ENCODE data around the gene KIR3DL3.

The KIR3DL3 gene

GRCh38 chr19:54727562-54727961 is 3.3 kb downstream of the KIR3DL3 start:
- no peak for TF ChIP-seq TSHZ2 (CRISPR knock-in tag; IDR thresholded peaks at IDR 0.05)
- TF ChIP-seq ZNF565 (CRISPR knock-in tag; conservative IDR thresholded peaks at IDR 0.05; ENCODE audit: low read depth): no peak
- no peak for TF ChIP-seq ISL1 (CRISPR knock-in tag; IDR thresholded peaks at IDR 0.05)
- no peak for TF ChIP-seq ARNTL (CRISPR knock-in tag; IDR thresholded peaks at IDR 0.05; ENCODE audit: borderline replicate concordance, low read depth)
- TF ChIP-seq ZNF8 (CRISPR knock-in tag; IDR thresholded peaks at IDR 0.05): no peak
- TF ChIP-seq TCF4 (CRISPR knock-in tag; IDR thresholded peaks at IDR 0.05; ENCODE audit: borderline replicate concordance): no peak
- TF ChIP-seq BACH2 (CRISPR knock-in tag; IDR thresholded peaks at IDR 0.05; ENCODE audit: borderline replicate concordance): no peak
- TF ChIP-seq OSR1 (CRISPR knock-in tag; IDR thresholded peaks at IDR 0.05): no peak
- no peak for TF ChIP-seq ESRRG (CRISPR knock-in tag; IDR thresholded peaks at IDR 0.05)
- no peak for TF ChIP-seq SNAI2 (CRISPR knock-in tag; IDR thresholded peaks at IDR 0.05)
- no peak for TF ChIP-seq GLIS3 (CRISPR knock-in tag; IDR thresholded peaks at IDR 0.05)
- no peak for TF ChIP-seq RARB (CRISPR knock-in tag; IDR thresholded peaks at IDR 0.05)
- no peak for ATAC-seq

- TF ChIP-seq SNAI2 (CRISPR knock-in tag; IDR thresholded peaks at IDR 0.05) (no peak), ZFP3 (CRISPR knock-in tag; IDR thresholded peaks at IDR 0.05) (no peak), TCF4 (CRISPR knock-in tag; IDR thresholded peaks at IDR 0.05; ENCODE audit: borderline replicate concordance) (no peak), ZNF8 (CRISPR knock-in tag; IDR thresholded peaks at IDR 0.05) (no peak), ESRRG (CRISPR knock-in tag; IDR thresholded peaks at IDR 0.05) (no peak), POU6F1 (CRISPR knock-in tag; IDR thresholded peaks at IDR 0.05; ENCODE audit: borderline replicate concordance, low read depth) (no peak), ZNF70 (CRISPR knock-in tag; IDR thresholded peaks at IDR 0.05) (no peak), TSHZ2 (CRISPR knock-in tag; IDR thresholded peaks at IDR 0.05) (no peak), PPARA (CRISPR knock-in tag; IDR thresholded peaks at IDR 0.05; ENCODE audit: borderline replicate concordance) (no peak), BACH2 (CRISPR knock-in tag; IDR thresholded peaks at IDR 0.05; ENCODE audit: borderline replicate concordance) (no peak), ZC3H10 (CRISPR knock-in tag; IDR thresholded peaks at IDR 0.05) (no peak), GLIS3 (CRISPR knock-in tag; IDR thresholded peaks at IDR 0.05) (no peak), ARNTL (CRISPR knock-in tag; IDR thresholded peaks at IDR 0.05; ENCODE audit: borderline replicate concordance, low read depth) (no peak), CSDC2 (CRISPR knock-in tag; IDR thresholded peaks at IDR 0.05) (no peak), RARB (CRISPR knock-in tag; IDR thresholded peaks at IDR 0.05) (no peak)
- ATAC-seq: no peak
These were observed 3.9 kb downstream of the KIR3DL3 start for GRCh38 chr19:54728167-54728566.

GRCh38 chr19:54729416-54730188 is 5.4 kb downstream of the KIR3DL3 start:
- ATAC-seq: no peak
- TF ChIP-seq PPARA (CRISPR knock-in tag; IDR thresholded peaks at IDR 0.05; ENCODE audit: borderline replicate concordance) (no peak), RARB (CRISPR knock-in tag; IDR thresholded peaks at IDR 0.05) (no peak), ISL1 (CRISPR knock-in tag; IDR thresholded peaks at IDR 0.05) (no peak), CREB5 (CRISPR knock-in tag; IDR thresholded peaks at IDR 0.05; ENCODE audit: low read depth) (no peak), ESRRG (CRISPR knock-in tag; IDR thresholded peaks at IDR 0.05) (no peak), CSDC2 (CRISPR knock-in tag; IDR thresholded peaks at IDR 0.05) (no peak), ZC3H10 (CRISPR knock-in tag; IDR thresholded peaks at IDR 0.05) (no peak), OSR1 (CRISPR knock-in tag; IDR thresholded peaks at IDR 0.05) (no peak), ZNF8 (CRISPR knock-in tag; IDR thresholded peaks at IDR 0.05) (no peak)
